CD14-positive monocyte (primary cell): ENCODE data around the gene LRBA. TPM values are rescaled to one million over a fixed set of nuclear protein-coding genes. Genes with fewer than 3 reads are reported as not detected.
A peak's percentile ranks its signal among the peaks of the same experiment; 100 is the strongest.

ENCODE experiments used
- DNase-seq, 3 donors: peaks; one replicate each; pipeline ENCODE4 v3.0.0-alpha.2; 2011 to 2022
- H2AFZ ChIP-seq: 2 replicates; pipeline ENCODE4 v1.6.0; 2012; ENCODE audit warnings: mild to moderate bottlenecking, low read depth, low read length, inconsistent platforms; ENCODE audit not compliant: insufficient read depth, poor library complexity, severe bottlenecking
- H3K27ac ChIP-seq, 2 donors: 1 replicate in 1 of 2; 2 replicates in 1 of 2; pipeline ENCODE4 v1.5.1; 2012 to 2013; ENCODE audit warnings: low read length in 2 of 2, control low read depth in 1 of 2, inconsistent platforms in 1 of 2, low read depth in 1 of 2, mild to moderate bottlenecking in 1 of 2
- H3K27me3 ChIP-seq, 2 donors: one replicate each; pipeline versions ENCODE4 v1.6.0 to v1.6.1; 2011 to 2013; ENCODE audit warnings: low read length in 2 of 2; ENCODE audit not compliant: control insufficient read depth in 2 of 2, insufficient read depth in 2 of 2
- H3K36me3 ChIP-seq, 2 donors: replicated peaks in 1 of 2; 1 replicate in 1 of 2; 2 replicates in 1 of 2; pipeline versions ENCODE4 v1.5.1 to v1.6.1; 2012 to 2013; ENCODE audit warnings: low read length in 2 of 2, control low read depth in 1 of 2, inconsistent platforms in 1 of 2, mild to moderate bottlenecking in 1 of 2; ENCODE audit not compliant: insufficient read depth in 2 of 2, control insufficient read depth in 1 of 2
- H3K4me1 ChIP-seq, 2 donors: 1 replicate in 1 of 2; 2 replicates in 1 of 2; pipeline versions ENCODE4 v1.5.1 to v1.6.1; 2012 to 2013; ENCODE audit warnings: low read length in 2 of 2, control low read depth in 1 of 2, inconsistent platforms in 1 of 2, mild to moderate bottlenecking in 1 of 2, moderate library complexity in 1 of 2; ENCODE audit not compliant: insufficient read depth in 2 of 2, control insufficient read depth in 1 of 2
- H3K4me2 ChIP-seq: replicated peaks from 2 replicates; pipeline ENCODE3; 2012; ENCODE audit warnings: low read length, moderate library complexity, mild to moderate bottlenecking; ENCODE audit not compliant: poor library complexity, severe bottlenecking; ENCODE audit errors: extremely low read depth
- H3K4me3 ChIP-seq, 3 experiments: fragments of 200-600 bp in 1 of 3; sonication (generic) in 1 of 3; replicated peaks in 1 of 3; 1 replicate in 2 of 3; 2 replicates in 1 of 3; pipeline ENCODE4 v1.5.1; 2011 to 2013; ENCODE audit warnings: low read length in 3 of 3, mild to moderate bottlenecking in 3 of 3, control low read depth in 2 of 3, low read depth in 2 of 3, inconsistent platforms in 1 of 3, moderate library complexity in 1 of 3
- H3K79me2 ChIP-seq: 2 replicates; pipeline ENCODE4 v1.6.0; 2012; ENCODE audit warnings: mild to moderate bottlenecking, control low read depth, inconsistent platforms, low read length, moderate library complexity; ENCODE audit not compliant: insufficient read depth
- H3K9ac ChIP-seq: 2 replicates; pipeline ENCODE4 v1.6.0; 2017; ENCODE audit warnings: low read length, mild to moderate bottlenecking; ENCODE audit not compliant: insufficient read depth, poor library complexity, severe bottlenecking
- H3K9me3 ChIP-seq, 2 donors: replicated peaks in 1 of 2; 1 replicate in 1 of 2; 2 replicates in 1 of 2; pipeline versions ENCODE4 v1.5.1 to v1.6.1; 2012 to 2013; ENCODE audit warnings: low read length in 2 of 2, control low read depth in 1 of 2; ENCODE audit not compliant: control insufficient read depth in 1 of 2, insufficient read depth in 1 of 2
- H4K20me1 ChIP-seq: 2 replicates; pipeline ENCODE4 v1.6.0; 2012; ENCODE audit warnings: mild to moderate bottlenecking, low read length, control low read depth, moderate library complexity; ENCODE audit not compliant: insufficient read depth
- H3K27ac Mint-ChIP-seq, 7 donors: one replicate each; pipeline ENCODE4 v1.8.0; 2020; ENCODE audit warnings: mild to moderate bottlenecking in 7 of 7, mixed read lengths in 7 of 7, moderate library complexity in 6 of 7, inconsistent platforms in 2 of 7
- H3K27me3 Mint-ChIP-seq, 3 donors: one replicate each; pipeline ENCODE4 v1.8.0; 2021 to 2022; ENCODE audit warnings: low read depth in 3 of 3, mild to moderate bottlenecking in 3 of 3, mixed read lengths in 3 of 3, moderate library complexity in 3 of 3, inconsistent platforms in 1 of 3
- H3K36me3 Mint-ChIP-seq, 2 donors: one replicate each; pipeline ENCODE4 v1.8.0; 2020; ENCODE audit warnings: mixed read lengths in 2 of 2, inconsistent platforms in 1 of 2, mild to moderate bottlenecking in 1 of 2
- H3K4me1 Mint-ChIP-seq: one replicate; pipeline ENCODE4 v1.8.0; 2020; ENCODE audit warnings: mild to moderate bottlenecking, mixed read lengths
- H3K4me3 Mint-ChIP-seq, 2 donors: one replicate each; pipeline ENCODE4 v1.8.0; 2020; ENCODE audit warnings: mild to moderate bottlenecking in 2 of 2, mixed read lengths in 2 of 2, moderate library complexity in 1 of 2
- H3K9me3 Mint-ChIP-seq, 7 donors: one replicate each; pipeline ENCODE4 v1.8.0; 2020 to 2022; ENCODE audit warnings: mixed read lengths in 7 of 7, mild to moderate bottlenecking in 6 of 7, moderate library complexity in 6 of 7, inconsistent platforms in 2 of 7
- WGBS: methylation state at CpG from one replicate; pipeline ENCODE4 v1.1.5; 2013; ENCODE audit warnings: missing lambda C conversion rate; ENCODE audit not compliant: insufficient coverage; 5-methylcytosine and 5-hydroxymethylcytosine counted together
- intact Hi-C, 2 donors: fragments of 100-400 bp; cut with micrococcal nuclease; formaldehyde crosslinking; loops; one replicate each; pipeline versions ENCODE4 v1.15.0 to v1.15.1; 2023
- polyA plus RNA-seq, 3 donors: library from polyadenylated mRNA; depleted of rRNA in 1 of 3; unstranded in 2 of 3; stranded (reverse) in 1 of 3; fragments of 300-500 nt in 2 of 3; fragments of >200 nt in 1 of 3; fragmentation: Illumina TruSeq in 2 of 3; gene quantifications; 1 replicate in 2 of 3; 2 replicates in 1 of 3; pipeline ENCODE4 v1.2.3, GENCODE V29; 2012 to 2021
- TF ChIP-seq, protein P1 (sequence below): fragments of 200-600 bp; IDR thresholded peaks from one replicate; pipeline ENCODE4 v1.8.0; 2022; ENCODE audit warnings: antibody characterized with exemption, mild to moderate bottlenecking

Gene LRBA
- polyA plus RNA-seq, 3 donors = 1.5 to 5.5 (median 4.4) TPM

DNA sequence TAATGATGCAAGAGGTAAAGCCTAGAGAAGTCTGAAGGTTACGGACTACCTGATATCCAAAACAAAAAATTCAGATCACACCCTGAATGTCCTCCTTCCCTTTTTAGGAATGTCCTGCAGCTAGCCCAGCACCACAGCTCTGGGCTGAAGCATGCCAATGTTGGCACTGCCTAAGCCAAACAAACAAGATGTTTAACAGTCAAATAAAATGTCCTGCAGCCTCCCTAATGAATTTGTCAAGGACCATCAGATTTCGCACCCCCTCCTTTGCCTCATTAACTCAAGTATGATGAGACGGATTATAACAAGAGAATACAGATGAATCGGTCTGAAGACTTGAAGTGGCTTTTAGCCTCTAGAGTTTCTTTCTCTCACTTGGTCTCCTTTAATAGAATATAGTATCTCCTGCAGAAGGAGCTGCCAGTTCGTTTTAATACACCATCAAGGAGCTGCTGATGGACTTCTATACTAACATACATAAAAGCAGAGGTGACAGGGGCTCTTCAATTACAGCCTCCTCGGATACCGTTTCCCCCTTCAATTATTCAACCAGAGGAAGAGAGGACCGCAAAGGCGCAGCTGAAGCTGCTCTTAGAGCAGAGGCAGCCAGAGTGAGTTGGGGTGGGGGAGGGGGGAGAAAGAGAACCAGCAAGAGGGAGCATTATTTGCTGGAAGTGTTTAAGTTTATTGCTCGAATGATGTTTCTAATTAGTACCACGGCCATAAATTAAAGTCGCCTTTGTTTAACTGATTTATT, 436.2 kb downstream of the LRBA start:
- TF ChIP-seq, protein P1, sequence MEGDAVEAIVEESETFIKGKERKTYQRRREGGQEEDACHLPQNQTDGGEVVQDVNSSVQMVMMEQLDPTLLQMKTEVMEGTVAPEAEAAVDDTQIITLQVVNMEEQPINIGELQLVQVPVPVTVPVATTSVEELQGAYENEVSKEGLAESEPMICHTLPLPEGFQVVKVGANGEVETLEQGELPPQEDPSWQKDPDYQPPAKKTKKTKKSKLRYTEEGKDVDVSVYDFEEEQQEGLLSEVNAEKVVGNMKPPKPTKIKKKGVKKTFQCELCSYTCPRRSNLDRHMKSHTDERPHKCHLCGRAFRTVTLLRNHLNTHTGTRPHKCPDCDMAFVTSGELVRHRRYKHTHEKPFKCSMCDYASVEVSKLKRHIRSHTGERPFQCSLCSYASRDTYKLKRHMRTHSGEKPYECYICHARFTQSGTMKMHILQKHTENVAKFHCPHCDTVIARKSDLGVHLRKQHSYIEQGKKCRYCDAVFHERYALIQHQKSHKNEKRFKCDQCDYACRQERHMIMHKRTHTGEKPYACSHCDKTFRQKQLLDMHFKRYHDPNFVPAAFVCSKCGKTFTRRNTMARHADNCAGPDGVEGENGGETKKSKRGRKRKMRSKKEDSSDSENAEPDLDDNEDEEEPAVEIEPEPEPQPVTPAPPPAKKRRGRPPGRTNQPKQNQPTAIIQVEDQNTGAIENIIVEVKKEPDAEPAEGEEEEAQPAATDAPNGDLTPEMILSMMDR = no peak
- H3K4me1 Mint-ChIP-seq = no peaks in the 10 kb centered on the region
- H3K79me2 ChIP-seq = no peaks in the 10 kb centered on the region
- WGBS = no CpG with 5 or more reads among the region's 12 CpGs
- H3K4me2 ChIP-seq = no peak overlapping the region
- no peak for DNase-seq
- H3K9me3 Mint-ChIP-seq = peaks cover 28 to 38% (median 35%) of the 10 kb centered on the region in 7 donors
- H3K4me3 Mint-ChIP-seq = no peak overlapping the region
- H3K9ac ChIP-seq = no peak overlapping the region
- H3K27me3 Mint-ChIP-seq = no peaks in the 10 kb centered on the region
- intact Hi-C loops = no loop called here
- no peak overlapping the region for H3K27ac ChIP-seq
- no peaks in the 10 kb centered on the region for H4K20me1 ChIP-seq
- peaks cover 19 to 26% of the 10 kb centered on the region in 2 donors for H3K36me3 Mint-ChIP-seq
- no peaks in the 10 kb centered on the region for H3K4me1 ChIP-seq
- peak overlapping the region in 1 of 7 donors; percentile 14 for H3K27ac Mint-ChIP-seq
- no peak overlapping the region for H2AFZ ChIP-seq
- H3K4me3 ChIP-seq = no peak overlapping the region
- H3K27me3 ChIP-seq = no peaks in the 10 kb centered on the region
- peaks cover 36% of the 10 kb centered on the region in 2 donors for H3K9me3 ChIP-seq
- peaks cover 5 to 14% of the 10 kb centered on the region in 2 donors for H3K36me3 ChIP-seq

DNA sequence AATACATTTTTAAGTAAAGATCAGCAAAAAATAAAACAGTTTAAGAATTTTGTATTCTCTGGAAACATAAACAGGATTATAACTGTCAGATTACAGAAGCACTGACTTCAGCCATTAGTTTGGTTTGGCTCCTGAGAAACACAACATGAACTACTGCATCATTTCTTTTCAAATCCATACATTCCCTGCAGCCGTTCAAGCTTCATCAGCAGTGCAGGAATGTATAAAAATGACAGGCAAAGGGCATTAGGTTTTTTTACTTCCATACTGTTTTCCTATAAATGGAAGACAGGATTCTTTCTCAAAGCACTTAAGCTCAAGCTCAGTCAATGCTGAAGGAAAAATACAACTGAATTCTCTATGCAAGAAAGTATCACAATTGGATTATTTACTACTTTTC, 437.3 kb downstream of the LRBA start:
- Histone ChIP-seq H3K79me2 (no peaks in the 10 kb centered on the region), H3K4me2 (no peak overlapping the region), H3K36me3 (peaks cover 0 to 3% of the 10 kb centered on the region in 2 donors), H3K9ac (no peak overlapping the region), H3K27ac (no peak overlapping the region), H4K20me1 (no peaks in the 10 kb centered on the region), H3K27me3 (no peaks in the 10 kb centered on the region), H2AFZ (no peak overlapping the region), H3K9me3 (peaks cover 24 to 25% of the 10 kb centered on the region in 2 donors), H3K4me3 (no peak overlapping the region), H3K4me1 (no peaks in the 10 kb centered on the region)
- intact Hi-C loops = no loop called here
- Mint-ChIP-seq H3K4me3 (no peak overlapping the region), H3K9me3 (peaks cover 20 to 28% (median 24%) of the 10 kb centered on the region in 7 donors), H3K36me3 (peaks cover 9 to 14% of the 10 kb centered on the region in 2 donors), H3K27ac (no peak overlapping the region), H3K4me1 (no peaks in the 10 kb centered on the region), H3K27me3 (no peaks in the 10 kb centered on the region)
- TF ChIP-seq, protein P1 = no peak
- no CpG with 5 or more reads among the region's 1 CpG for WGBS
- no peak for DNase-seq
